NCI-H2196 treated with DMSO at 0.1 percent for 48 hours (cell line): ENCODE results near the gene KCNB1.
A peak's percentile ranks its signal among the peaks of the same experiment; 100 is the strongest.

Experiments
- DNase-seq: peaks from one replicate; lab custom pipeline; 2025; ENCODE audit not compliant: unreplicated experiment; lab: John Stamatoyannopoulos, UW

The KCNB1 gene

DNA sequence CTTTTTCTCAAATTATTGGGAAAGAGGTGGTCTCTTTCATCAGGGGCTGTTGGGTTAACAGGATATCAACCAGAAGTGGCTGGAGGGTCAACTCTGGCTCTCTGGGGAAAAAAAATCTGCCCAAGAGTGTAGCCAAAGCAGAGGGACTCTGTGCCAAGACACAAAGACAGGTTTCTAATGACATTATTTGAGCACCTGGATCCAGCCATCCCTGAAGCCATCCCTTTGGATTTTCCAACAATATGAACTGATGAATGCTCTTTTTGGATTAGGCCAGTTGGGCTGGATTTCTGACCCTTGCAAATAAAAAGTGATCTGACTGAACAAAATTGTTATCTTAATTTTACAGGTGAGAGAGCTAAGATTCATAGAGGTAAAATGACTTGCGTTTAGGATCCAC, 88.7 kb downstream of the KCNB1 start:
- DNase-seq: no peak

DNA sequence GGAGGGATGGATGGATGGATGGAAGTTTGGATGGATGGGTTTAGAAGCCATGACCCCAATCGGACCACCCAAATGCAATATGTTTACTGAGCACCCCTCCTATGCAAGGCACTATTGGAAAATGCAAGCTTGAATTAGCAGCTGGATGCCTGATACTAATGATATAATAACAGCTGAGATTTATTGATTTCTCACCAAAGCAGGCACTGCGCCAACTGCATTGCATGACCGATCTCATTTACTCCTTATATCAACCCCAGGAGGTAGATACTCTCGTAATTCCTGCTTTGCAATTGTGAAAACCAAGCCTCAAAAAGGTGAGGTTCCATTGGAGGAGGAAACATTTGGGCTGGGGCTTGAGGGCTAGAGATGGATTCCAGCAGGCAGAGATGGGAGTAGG, 89.7 kb downstream of the KCNB1 start:
- DNase-seq: no peak

DNA sequence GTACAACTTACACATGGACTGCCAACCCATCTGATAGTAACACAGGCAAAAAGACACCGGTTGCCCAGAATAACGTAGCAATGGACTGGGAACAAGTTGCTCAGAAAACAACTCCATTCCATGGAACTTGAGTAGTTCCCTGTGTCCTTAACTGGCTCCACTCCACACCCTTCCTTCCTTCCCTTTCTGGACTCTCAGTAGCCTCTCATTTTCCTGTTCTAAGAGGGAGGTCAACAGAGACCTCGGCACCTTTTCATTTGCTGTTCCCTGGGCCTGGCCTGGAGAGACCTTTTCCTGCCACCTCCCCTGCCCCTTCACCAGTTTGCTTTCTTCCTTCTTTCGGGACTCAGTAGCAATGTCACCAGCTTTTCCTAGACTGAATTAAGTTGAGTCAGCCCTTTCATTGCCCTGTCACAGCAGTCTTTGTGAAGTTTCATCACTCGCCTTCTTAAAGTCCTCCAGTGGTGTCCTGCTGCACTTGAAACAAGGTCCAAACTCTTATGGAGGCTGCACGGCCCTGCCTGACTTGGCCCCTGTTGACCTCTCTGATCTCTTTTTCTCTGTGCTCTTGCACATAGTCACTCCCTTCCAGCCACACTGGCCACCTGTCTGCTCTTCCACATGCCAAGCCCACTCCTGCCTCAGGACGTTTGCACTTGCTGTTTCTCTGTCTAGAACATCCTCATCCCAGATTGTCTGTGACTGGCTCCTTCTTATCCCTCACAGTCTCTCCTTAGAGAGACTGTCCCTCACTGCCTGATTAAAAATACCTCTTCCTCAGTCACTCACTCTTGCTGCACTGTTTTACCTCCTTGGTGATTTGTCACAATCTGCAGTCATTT, 90.8 kb downstream of the KCNB1 start:
- no peak for DNase-seq

DNA sequence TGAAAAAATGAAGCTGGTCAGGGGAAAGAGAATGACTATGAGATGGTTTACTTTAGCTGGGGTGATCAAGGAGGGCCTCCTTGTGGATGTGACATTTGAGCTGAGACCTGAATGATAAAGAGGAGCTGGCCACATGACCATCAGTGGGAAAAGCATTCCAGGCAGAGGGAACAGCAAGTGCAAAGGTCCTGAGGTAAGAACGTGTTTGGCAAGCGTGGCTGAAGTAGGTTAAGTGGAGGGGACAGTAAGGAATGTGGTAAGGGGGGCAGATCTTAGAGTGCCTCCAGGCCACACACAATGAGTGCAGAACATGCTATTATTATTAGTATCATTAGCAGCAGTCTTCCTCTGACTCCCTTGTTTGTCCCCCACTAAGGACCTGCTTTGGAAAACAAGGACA, 92.6 kb downstream of the KCNB1 start:
- DNase-seq: no peak

DNA sequence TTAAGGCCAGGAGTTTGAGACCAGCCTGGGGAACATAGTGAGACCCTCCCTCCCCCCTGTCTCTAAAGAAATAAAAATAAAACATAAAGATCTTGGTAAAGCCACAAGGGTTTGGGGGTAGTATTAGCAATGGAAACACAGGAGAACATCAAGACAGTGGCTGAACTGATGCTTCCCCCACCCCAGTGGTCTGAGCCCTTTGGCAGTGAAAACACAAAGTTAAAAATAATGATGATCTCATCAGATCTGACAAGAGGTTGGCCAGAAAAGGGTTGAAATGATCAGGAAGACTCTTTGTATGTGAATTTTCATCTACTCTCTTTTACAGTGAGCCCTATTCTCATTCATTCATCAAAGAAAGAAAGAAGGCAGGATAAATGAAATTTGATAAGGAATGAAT, 93.7 kb downstream of the KCNB1 start:
- DNase-seq: no peak

DNA sequence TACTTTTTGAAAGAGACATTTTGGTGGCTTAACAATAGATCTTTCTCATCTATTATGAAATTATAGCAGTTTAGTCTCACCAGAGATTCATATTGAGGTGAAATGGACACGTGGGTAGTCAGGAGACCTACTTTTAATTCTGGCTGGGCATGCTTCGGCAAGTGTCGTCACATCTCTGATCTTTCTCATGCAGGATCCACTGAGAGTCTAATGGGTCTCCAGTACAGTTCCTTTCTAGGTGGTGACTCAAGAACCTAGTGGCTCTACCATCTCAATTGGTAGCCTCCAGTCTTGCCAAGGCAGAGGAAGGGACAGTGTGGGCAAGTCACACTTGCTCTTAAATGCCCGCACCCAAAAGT, 94.9 kb downstream of the KCNB1 start:
- DNase-seq: no peak

DNA sequence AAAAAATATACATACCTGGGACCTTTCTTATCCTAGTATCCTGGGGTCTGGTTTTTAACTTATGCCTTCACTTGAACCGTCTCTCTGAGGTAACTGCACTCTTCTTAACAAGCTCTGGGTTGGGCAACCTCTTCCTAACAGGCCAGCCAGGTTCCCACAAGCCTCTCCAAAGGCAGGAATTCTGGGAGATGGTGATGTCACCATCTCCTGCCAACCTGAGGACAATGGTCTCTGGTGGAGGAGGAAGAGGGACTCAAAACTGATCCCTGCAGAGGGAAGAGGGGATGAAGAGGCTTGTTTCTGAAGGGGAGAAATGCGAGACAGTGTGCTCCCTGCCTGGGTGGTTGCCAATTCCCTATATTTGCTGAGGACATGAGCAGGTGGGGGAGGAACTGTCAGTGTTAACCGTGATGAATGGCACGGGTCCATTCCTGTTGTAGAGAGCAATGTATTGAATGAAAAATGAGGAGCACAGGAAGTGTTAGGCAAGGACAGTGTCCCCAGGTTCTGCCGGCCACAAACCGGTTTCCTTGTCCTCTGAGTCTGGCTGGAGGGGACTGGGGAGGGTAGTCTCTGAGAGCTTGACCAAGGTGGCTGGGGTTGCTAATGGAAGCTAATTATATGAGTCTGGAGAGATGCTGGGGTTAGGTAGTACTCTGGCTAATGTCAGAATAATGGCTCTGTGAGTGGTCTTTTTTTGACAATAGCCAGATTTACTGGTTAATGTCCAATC, 95.5 kb downstream of the KCNB1 start:
- peak; percentile 47 for DNase-seq

DNA sequence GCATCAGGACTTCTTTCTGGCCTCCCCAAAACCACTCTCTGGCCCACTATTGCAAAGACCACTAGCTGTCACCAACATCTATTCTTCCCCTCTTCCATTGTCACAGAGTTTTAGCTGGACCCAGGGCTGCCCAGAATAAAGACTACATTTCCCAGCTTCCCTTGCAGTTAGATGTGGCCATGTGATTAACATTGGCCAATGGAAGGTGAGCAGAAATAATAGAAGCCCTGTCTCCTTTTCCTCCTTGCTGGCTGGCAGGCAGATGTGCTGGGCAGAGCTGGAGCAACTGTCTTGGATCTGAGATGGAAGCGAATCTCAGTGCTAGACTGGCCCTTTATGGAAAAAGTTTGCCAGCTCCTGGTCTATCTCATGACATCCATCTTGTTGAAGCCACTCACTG, 97.0 kb downstream of the KCNB1 start:
- DNase-seq: peak; percentile 42

DNA sequence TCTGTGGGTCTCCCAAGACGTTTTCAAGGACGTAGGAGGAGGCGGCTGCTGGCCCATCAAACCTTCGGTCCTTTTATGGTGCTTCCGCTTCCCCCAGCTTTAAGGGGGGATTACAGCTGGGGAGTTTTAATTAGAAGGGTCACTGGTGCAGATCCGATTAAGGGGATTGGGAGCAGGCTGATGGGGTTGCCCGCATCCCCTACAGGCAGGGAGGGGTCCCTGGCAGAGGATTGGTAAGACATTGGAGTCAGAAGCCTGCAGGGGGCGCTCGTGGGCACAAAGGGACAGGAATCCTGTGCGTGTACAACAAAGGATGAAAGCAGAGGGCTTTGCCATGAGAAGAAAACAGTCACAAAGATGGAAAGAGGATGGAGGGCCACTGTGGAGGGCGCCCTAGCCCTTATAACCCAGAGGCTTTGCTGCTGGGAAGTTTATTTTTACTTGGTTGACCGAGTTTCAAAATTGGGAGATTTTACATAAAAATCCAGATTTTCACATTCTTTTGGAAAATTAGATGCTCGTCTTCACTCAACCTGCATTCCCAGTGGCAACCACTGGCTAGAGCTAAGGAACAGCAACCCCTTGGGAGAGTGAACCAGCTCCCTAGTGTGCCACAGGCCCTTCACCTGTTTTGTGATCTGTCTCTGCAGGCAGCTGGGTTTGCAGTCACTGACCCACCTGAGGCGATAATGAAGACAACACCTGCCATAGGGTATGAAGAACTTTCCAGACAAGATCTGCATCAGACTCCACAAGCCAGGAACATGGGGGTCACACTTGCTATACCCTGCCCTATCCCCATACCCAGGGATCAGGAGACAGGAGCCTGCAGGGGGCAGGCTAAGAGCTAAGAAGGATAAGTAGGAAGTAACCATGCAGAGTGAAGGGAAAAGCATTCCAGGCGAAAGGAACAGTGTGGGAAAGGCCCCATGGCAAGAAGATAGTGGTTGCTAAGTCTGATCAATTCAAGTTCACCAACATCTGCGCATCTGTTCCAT, 97.7 kb downstream of the KCNB1 start:
- DNase-seq: peak; percentile 22

DNA sequence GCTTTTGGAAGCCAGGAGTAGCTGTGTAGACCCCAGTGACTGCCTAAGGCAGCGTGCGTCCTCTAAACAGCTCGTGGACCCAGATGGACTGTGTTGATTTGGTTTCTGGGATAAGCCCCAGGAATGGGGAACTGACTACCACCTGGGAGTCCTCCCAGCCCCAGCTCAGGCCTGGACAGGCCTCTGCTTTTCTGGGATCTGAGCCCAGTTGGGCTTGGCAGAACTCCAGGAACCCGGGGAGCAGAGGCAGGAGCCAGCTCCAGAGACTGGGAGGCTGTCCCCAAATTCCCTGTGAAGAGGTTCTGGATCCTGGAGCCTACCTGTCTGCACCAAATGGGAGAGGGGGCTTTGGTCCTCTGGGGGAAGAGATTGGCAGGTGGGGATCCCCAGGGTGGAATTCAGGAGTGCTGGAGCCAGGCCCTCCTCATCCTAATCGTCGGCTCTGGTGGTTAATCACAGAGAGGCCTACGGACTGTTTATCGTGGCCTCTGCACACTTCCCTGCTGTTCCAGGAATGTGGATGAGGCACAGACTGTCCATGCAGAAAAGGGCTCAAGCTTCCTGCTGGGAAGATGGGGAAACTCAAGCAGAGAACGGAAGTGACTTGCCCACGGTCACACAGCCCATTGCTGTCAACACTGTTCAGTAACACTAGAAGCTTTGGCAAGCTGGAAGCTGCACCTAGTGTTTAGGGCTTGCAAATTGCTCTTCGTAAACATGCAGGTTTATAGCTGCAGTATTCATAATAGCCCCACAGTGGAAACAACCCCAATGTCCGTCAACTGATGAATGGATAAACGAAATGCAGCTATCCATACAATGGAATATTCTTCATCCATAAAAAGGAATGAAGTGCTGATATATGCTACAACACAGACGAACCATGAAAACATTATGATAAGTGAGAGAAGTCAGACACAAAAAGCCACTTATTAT, 100.6 kb downstream of the KCNB1 start:
- DNase-seq: peak; percentile 45

DNA sequence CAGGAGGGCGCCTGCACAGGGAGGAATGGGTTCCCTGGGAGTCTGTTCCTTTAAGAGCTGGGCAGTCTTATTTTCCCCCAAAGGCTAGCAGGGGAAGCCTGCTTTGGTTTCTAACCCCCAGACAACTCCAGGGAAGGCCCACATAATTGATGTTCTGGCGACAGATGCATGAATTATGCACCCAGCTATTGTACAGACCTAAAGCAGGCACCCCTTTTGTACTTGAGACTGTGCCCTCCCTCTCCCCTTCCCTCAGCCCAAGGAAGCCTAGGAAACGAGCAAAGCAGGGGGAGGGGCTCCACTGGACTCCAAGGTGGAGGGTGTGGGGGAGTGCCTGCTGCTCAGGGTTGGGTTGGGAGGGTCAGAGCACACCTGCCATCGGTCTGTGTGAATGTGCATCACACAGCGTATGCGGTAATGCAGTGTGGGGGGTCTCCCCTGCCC, 102.1 kb downstream of the KCNB1 start:
- no peak for DNase-seq

DNA sequence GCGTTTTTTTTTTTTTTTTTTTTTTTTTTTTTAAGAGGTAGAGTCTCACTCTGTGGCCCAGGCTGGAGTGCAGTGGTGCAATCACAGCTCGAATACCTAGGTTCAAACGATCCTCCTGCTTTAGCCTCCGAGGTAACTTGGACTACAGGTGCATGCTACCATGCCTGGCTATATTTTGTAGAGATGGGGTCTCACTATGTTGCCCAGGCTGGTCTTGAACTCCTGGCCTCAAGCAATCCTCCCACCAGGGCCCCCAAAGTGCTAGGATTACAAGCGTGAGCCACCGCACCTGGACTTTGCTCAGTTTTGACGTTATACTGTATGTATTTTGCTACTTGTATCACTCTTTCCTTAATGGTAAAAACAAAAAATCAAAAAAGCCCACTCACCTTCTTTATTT, 103.1 kb downstream of the KCNB1 start:
- DNase-seq: no peak

DNA sequence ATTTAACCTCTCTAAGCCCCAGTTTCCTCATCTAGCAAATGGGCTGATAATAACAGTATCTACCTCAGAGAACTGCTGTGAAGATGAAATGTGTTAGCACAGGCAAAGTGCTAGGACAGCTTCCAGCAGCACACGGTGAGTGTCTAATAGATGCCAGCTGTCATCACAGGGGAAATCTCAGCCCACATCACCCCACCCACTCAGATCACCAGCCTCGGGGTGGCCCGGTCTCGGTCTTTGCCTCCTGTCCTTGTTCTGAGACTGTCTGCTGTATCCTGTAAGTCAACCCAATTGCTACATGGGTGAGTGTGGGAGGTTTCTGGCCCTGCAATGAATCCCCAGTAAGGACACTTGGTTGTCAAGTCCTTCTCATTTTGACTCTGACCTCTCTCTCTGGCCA, 105.1 kb downstream of the KCNB1 start:
- DNase-seq: no peak

DNA sequence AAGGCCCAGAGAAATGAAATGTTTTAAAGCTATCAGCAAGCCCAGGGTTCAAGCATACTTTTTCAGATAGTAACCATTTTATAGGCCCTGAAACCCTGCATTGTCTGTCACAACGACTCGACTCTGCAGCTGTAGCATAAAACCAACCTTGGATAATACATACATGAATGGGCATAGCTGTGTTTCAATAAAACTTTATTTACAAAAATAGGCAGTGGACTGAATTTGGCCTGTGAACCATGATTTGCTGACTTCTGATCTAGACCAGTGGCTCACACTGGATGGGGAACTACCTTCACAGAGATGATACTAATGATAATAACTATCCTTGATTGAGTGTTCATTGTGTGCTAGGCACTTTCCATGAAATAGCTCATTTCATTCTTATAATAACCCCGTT, 107.3 kb downstream of the KCNB1 start:
- no peak for DNase-seq

DNA sequence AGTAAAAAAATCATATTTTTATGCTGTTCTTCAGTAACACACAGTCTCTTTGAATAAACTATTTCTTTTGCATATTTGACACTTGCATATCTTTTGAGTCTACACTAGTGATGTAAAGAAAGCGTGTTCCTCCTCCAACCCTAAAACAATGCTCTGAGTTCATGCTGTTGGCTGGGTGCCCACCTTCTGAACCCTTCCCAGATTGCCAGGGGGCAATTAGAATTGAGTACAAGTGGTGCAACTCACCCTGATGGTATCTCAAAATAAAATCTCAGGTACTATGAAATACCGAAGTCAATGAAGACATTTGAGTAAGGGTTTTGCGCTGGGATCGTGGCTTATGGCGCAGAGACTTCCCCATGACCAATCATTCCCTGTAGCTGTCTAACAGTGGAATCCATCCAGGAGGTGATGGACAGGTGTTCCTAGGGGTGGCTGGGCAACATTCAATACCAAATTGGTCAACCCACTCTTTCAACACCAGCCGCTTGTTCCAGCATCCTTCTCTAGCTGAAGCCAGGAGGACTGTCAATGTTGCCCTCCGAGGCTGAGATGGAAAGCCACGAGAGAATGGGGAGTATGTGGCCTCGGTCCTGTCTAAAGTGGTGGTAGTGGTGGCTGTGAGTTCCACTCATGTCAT, 110.3 kb downstream of the KCNB1 start:
- no peak for DNase-seq

DNA sequence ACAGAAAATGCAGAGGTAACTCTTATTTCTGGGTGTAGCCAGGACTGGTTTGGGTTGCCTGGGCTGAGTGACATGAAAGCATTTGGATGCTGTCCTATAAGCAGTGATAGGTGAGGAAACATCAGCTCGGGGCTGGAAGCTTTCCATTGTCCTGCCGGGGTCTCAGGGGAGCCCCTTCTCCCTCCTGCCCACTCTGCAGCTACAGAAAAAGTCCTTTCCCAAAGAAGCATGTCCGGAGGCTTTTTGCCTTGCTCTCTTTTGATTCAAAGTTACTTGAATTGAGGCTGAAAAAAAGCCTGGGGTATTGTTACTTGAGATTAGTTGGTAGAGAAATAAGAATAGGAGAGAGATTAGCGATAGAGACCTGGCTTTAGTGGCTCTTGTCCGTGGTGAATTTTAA, 113.9 kb downstream of the KCNB1 start:
- DNase-seq: no peak

DNA sequence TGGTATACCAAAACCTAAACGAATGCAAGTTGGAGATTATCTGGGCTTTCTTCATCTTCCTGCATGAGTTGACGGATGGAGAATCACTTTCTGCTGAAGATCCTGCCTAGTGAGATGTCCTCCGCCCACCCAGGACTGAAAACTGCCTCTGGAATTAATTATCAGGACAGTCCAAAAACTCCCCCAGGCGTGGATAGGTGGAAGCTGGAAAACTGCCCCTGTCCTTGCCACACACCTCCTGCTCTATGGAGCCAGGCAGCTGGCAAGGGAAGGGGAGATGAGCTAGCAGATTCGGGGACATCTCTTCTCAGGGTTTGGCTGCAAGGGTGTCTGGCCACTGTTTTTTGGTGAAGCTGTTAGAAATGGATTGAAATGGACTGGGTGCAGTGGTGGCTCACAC, 115.4 kb downstream of the KCNB1 start:
- no peak for DNase-seq

DNA sequence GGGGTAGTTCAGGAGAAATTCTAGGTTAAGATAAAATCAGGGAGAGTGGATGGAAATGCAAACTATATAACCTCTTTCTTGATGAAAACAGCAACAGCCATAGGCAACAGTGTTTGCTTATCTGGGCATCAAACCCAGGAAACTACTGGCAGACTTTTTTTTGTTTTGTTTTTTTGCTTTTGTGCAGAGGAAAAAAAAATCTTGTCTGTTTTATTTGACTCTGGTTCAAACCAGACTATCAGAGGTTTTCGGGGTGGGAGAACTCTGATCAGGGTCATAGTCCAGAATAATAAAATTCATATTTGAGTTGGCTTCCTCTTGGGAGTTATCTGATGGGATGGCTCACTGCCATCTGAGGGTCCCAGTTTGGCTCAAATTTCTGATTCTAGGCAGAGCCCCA, 115.8 kb downstream of the KCNB1 start:
- no peak for DNase-seq

DNA sequence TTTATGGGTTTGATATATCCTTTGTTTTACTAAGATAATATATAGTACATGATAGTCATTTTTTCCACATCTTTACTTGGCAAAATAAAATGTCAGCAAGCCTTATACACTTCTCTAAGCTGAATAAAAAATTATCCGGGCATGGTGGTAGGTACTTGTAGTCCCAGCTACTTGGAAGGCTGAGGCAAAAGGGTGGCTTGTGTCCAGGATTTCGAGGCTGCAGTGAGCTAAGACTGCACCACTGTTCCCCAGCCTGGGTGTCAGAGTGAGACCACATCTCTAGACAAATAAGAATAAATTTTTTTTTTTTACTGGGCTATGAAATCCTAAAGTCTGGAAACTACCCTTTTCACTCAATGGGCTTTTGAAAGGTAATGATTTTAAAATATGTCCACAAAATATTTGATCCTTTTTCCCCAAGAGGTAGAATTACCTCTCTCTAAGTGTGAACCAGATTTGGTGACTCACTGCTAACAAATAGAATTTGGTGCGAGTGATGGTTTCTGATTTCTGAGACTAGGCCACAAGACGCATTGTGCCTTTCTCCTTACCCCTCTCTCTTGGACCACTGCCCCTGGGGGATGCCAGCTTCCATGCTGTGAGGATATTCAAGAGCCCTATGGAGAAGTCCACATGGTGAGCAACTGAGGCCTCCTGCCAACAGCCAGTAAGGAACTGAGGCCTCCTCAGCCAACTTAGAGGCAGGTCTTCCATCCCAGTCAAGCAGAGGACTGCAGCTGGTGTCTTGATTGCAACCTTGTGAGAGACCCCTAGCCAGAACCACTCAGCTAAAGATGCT, 120.4 kb downstream of the KCNB1 start:
- DNase-seq: no peak
